GM21423 (cell line): ENCODE results near the gene IMMT.
"Not testable (repeated sequence)": the region's sequence is repeated elsewhere in the genome, so short reads cannot be mapped to it uniquely, and the experiment has no call there.

Experiments used
- ATAC-seq: cut with Tn5 transposase; IDR thresholded peaks from one replicate; pipeline ENCODE4 v1.9.1; 2021; ENCODE audit warnings: mild to moderate bottlenecking, moderate library complexity; ENCODE audit not compliant: unreplicated experiment

The IMMT gene

GRCh38 chr2:86195055-86195807 lies at the start of gene IMMT:
Gene IMMT, minus strand, starts transcription at chr2:86195462. Its CDS starts 80 bp downstream, at chr2:86195382.
- peak; percentile 79 for ATAC-seq

GRCh38 chr2:86244781-86245180 lies 49.5 kb upstream of the IMMT start:
- not testable (repeated sequence) for ATAC-seq

DNA sequence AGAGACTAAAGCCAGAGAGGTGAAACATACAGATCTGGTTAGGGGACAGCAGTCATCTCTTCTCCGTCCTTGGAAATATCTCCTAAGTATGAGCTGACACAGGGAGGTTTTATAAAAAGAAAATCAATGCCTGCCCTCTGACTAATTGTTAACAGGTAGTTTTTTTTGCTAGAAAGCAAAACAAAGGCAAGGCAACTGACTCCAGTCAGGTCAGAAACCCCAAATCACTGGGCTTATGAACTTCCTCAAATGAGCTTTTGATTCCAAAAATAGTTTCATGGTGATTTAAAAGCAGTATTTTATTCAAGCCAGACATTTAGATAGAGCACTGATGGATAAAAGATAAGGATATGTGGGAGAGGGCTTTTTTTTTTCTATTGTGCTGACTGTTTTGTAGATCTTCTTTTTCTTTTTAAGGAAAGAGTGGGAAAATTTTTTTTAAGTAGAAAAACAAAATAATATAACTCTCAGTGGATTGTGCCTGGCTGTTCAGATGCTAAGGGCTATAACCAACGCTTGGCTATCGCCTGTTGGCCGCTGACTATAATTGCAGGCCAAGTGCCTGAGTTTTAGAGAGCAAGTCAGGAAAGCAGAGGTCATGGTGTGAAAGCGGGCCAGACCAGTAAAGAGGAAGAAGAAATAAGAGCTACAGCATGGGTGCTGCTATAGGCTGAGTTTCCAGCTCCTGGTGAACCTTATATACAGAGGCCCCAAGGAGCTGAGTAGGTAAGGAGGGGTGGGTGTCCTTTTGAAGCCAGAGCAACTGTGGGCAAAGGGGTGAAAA lies 48.9 kb upstream of the IMMT start:
- peak; percentile 44 for ATAC-seq

DNA sequence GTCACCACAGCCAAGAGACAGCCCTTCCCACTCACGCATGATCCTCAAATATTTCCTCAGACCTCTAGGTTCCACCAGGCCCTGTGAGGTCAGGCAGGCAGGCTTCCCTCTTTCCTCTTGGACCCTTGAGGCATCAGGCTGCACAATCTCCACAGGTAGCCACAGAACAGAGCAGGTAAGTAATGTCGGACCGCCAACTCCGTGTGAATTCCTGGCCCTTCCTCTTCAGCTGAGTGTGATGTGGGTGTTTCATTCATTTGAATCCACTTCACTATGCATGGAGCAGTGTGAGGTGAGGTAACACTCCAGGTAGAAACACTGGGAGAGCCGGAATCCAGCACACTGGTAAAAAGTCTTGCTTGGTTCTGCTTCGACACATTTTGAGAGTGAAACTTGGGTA lies 48.0 kb upstream of the IMMT start:
- ATAC-seq = no peak

GRCh38 chr2:86241611-86242010 lies 46.3 kb upstream of the IMMT start:
- ATAC-seq = no peak

DNA sequence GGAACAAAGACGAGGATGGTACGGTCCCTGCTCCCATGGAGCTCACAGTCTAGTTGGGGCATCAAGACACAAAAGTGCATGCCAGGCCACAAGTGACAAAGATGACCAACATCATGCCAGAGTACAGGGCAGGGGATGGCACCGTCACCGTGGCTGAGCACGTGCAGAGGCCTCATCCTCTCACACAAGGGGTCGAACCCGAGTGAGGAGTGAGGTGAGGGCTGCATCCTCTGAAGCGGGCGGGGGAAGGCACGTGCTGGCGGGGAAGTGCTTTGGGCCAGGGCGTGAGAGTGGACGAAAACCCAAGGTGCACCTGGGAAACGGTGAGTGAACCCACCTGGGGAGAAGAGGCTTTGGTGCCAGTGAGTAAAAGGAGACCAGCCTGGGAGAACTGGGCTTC lies 45.0 kb upstream of the IMMT start:
- no peak for ATAC-seq

DNA sequence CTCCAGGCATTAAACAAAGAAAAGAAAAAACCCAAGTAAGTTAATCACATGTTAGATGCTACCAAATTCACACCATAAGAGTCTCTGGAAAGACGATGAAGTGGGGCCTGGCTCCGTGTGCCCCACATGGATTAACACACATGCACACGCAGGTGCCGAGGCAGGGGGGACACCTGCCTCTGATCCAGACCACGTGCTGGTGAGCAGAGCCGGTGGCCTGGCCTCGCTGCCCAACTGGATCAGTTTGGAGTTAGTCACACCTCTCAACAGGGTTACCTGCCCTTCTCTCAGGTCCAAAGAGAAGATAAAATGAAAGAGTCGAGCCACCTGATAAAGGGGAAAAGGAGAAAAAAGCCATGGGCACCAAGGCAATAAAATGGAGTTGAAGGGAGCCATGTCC lies 44.5 kb upstream of the IMMT start:
- no peak for ATAC-seq

- no peak for ATAC-seq
These were observed 44.1 kb upstream of the IMMT start for GRCh38 chr2:86239326-86239725.

DNA sequence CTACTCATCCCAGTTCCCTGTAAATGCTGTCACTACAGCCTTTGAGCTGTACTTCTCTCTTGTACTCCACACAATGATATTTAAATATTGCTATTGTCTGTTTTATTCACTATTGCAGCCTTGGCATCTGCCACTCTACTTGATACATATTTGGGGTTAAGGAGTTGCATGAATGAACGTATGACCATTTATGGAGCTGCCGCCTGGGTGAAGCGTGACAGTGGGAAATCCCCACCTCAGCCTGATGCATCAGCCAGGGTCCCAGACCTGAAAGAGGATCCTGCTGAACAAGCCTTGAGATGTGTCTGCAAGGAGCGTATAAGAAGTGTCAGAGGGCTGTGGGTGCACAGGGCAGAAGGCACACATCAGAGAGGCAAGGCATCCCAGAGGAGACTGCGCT lies 43.1 kb upstream of the IMMT start:
- ATAC-seq = peak; percentile 96

- no peak for ATAC-seq
These were observed 41.9 kb upstream of the IMMT start for GRCh38 chr2:86237172-86237571.

DNA sequence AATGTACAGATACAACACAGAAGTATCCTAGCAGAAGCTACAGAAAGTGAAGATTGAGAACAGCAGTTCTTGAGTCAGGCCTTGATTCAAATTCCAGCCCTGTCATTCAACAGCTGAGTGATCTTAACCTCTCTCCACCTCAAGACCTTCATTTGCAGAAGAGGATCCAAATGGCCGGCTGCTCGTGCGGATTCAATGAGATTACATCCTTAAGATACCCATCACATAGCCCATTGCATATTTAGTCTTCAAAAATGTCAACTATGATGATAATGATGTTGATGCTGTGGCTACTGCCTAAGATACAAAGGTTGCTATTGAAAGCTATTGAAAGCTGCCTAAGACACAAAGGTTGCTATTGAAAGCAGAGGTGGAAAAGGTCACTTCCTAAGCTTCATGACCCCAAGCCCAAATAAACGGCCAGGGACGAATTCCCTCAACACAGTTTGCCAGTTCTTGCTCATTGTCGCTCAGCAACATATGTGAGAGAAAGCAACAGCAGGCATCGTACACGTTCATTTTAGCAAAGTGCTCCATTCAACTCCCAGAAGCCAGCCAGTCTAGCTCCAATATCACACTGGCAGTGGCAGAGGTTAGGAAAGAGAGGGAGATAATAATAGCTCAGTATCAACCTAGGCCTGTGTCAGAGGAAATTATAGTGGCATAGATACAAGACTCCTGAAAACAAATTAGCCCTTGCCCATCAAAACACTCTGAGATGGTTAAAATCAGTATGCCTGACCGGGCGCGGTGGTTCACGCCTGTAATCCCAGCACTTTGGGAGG lies 40.1 kb upstream of the IMMT start:
- ATAC-seq = no peak

DNA sequence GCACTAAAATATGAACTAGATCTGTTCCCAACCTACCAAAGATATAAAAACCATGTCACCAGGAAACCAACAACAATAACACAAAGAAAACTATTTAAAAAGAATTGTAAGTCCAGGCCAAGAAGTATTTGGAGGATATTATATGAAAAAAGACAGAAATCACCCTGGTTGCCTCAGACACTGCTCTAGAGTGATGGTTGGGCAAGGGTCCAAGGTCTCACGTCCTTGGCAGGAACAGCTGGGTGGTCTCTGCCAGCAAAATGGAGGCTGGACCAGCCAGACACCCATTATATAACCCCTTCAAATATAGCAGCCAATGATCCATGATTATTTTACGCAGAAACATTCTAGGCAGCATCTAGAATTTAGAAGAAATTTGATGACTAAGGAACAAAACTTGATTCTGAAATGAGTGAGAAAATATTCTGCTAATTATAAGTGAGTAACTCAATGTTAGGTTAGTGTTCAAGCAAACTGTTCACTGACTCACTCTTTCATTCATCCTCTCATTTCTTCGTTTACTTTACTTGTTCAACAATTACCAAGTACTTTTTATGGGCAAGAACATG lies 39.4 kb upstream of the IMMT start:
- no peak for ATAC-seq

DNA sequence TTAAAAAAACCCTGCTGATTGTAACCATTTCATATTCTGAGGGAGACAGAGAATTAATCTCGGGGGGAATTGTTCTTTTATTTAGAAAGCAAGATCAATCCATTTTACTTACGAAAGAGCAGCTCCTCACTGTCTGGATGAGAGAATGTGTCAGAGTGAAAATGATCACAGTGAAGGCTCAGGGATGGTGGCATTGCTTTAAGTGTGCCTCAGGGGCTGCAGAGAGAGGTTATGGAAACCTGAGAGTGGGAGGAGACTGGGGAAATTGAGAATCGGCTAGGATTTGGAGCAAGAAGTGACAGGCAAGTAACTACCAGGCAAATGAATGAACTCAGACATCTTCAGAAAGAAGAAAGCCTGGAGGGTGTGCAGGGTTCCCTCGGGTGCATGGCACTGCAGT lies 38.2 kb upstream of the IMMT start:
- no peak for ATAC-seq

- ATAC-seq = no peak
These were observed 37.6 kb upstream of the IMMT start for GRCh38 chr2:86232910-86233309.

DNA sequence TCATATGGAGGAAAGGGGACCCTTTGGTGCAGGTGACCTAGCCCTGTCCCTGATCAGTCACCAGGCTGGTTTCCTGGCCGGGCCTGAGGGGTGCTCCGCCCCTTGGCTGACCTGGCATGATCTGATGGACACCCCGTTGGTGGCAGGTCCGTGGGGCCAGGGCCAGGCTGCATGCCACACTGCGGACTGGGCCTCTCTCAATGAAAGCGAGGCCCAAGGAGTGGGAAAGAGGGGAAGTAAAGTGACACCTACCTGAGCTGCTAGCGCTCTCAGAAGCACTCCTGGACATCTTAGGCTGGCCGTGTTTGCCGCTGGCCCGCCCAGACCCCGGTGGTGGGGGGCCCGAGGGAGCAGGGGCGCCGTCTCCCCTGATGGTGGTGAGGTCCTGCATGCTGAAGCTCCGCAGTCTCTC lies 37.1 kb upstream of the IMMT start:
- no peak for ATAC-seq

DNA sequence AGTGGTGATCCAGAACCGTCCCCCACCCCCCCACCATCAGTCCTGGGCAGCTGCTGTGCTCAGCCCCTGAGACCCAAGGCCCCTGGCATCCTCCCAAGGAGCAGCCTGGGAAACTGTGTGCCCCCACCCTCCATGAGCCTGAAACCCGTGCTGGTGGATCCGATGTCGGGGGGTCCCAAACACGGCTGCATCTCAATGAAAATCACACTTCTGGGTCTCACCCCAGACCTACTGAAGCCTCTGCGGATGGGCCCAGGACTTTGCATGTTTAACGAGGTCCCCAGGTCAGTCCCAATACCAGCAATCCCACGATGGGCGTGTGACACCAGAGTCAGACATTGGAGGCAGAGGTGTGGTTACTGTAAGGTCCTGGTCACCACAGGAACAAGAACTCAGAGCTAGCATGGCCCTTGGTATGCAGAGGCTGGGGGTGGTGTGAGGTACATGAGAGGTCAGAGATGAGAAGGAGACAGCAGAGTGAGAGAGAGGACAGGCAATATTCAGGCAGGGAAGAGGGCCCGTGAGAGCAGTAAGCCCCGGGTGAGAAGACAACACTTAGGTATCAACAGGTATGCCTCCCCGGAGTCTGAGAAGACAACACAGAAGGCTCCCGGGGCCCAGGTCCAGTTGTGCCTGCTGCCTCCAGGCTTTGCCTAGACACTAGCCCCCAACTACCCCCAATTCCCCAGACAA lies 36.6 kb upstream of the IMMT start:
- no peak for ATAC-seq

GRCh38 chr2:86230961-86231360 lies 35.7 kb upstream of the IMMT start:
- ATAC-seq = no peak

GRCh38 chr2:86229221-86229620 lies 34.0 kb upstream of the IMMT start:
- no peak for ATAC-seq

- ATAC-seq = not testable (repeated sequence)
These were observed 33.3 kb upstream of the IMMT start for GRCh38 chr2:86228574-86228973.

DNA sequence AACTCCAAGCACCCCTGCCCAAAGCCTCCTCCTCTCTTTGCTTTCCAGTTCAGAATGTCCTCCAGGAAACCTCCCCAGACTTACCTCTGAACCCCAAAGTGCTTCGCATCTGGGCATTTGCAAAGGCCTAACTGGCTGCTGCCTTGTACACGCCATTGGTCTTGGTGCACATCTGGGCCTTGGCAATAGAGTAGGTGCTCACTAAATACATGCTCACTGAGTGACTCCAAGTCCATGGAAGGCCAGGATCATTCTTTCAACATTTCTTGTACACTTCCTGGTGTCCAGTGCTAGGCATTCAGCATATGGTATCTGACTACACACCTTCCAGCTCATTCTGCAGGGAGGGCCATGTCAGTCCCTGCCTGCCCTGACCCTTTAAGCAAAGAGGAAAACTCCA lies 32.4 kb upstream of the IMMT start:
- no peak for ATAC-seq
